PC-3 (cell line): ENCODE results near the gene DGKG. TPM values are rescaled to one million over a fixed set of nuclear protein-coding genes. Genes with fewer than 3 reads are reported as not detected.

Experiments
- ATAC-seq: fragments of 200-7000 bp; cut with Tn5 transposase; 2 replicates; pipeline ENCODE4 v1.9.1; 2020; ENCODE audit warnings: mild to moderate bottlenecking, moderate library complexity
- BruUV-seq: library from RNA; stranded (reverse); fragments of 400-500 nt; replicated peaks from 2 replicates; lab custom pipeline; 2021; lab: Mats Ljungman, UMichigan
- CTCF ChIA-PET: fragments of 300-600 bp; sonication (Branson Sonifier 250); formaldehyde crosslinking; loops from one replicate; lab custom pipeline; 2022; ENCODE audit warnings: antibody characterized with exemption; lab: Charles Lee
- POLR2A ChIA-PET: fragments of 300-600 bp; sonication (Branson Sonifier 250); formaldehyde crosslinking; loops from one replicate; lab custom pipeline; 2022; ENCODE audit warnings: antibody characterized with exemption; ENCODE audit not compliant: unreplicated experiment; lab: Charles Lee
- DNase-seq: peaks from one replicate; pipeline ENCODE4 v3.0.0-alpha.2; 2015
- H2AFZ ChIP-seq: fragments of 300-600 bp; sonication (generic); 2 replicates; pipeline ENCODE4 v1.6.0; 2016; ENCODE audit warnings: antibody characterized with exemption, low read length
- H3F3A ChIP-seq: fragments of 300-600 bp; sonication (generic); one replicate; pipeline ENCODE4 v1.6.0; 2017; ENCODE audit warnings: antibody characterized with exemption, low read length, control low read depth, mild to moderate bottlenecking; ENCODE audit not compliant: unreplicated experiment
- H3K27ac ChIP-seq: fragments of 300-600 bp; sonication (generic); 2 replicates; pipeline ENCODE4 v1.5.1; 2016; ENCODE audit warnings: mild to moderate bottlenecking, low read length
- H3K27me3 ChIP-seq: fragments of 300-600 bp; sonication (generic); 2 replicates; pipeline ENCODE4 v1.6.1; 2016; ENCODE audit warnings: low read length, mixed read lengths
- H3K36me3 ChIP-seq: fragments of 300-600 bp; sonication (generic); 2 replicates; pipeline ENCODE4 v1.6.1; 2016; ENCODE audit warnings: low read depth, mixed run types, low read length, mixed read lengths
- H3K4me1 ChIP-seq: fragments of 300-600 bp; sonication (generic); 2 replicates; pipeline ENCODE4 v1.5.1; 2016; ENCODE audit warnings: low read length; ENCODE audit not compliant: insufficient read depth
- H3K4me2 ChIP-seq: fragments of 300-600 bp; sonication (generic); 2 replicates; pipeline ENCODE4 v1.6.0; 2016; ENCODE audit warnings: low read length
- H3K4me3 ChIP-seq: fragments of 300-600 bp; sonication (generic); 2 replicates; pipeline ENCODE4 v1.5.1; 2016; ENCODE audit warnings: mild to moderate bottlenecking, low read length, mixed read lengths
- H3K79me2 ChIP-seq: fragments of 300-600 bp; sonication (generic); 2 replicates; pipeline ENCODE4 v1.6.1; 2017; ENCODE audit warnings: low read length, mixed read lengths
- H3K9ac ChIP-seq: fragments of 300-600 bp; sonication (generic); 2 replicates; pipeline ENCODE4 v1.6.0; 2016; ENCODE audit warnings: mild to moderate bottlenecking, low read length
- H3K9me2 ChIP-seq: fragments of 300-600 bp; sonication (generic); replicated peaks from 2 replicates; pipeline ENCODE4 v1.6.1; 2016; ENCODE audit warnings: mixed run types, low read length, mixed read lengths
- H3K9me3 ChIP-seq: fragments of 300-600 bp; sonication (generic); 2 replicates; pipeline ENCODE4 v1.6.1; 2016; ENCODE audit warnings: low read length, mixed read lengths
- H4K20me1 ChIP-seq: fragments of 300-600 bp; sonication (generic); 2 replicates; pipeline ENCODE4 v1.6.1; 2016; ENCODE audit warnings: low read length, mixed read lengths
- CTCF ChIP-seq: fragments of 300-600 bp; sonication (generic); conservative IDR thresholded peaks from 2 replicates; pipeline ENCODE4 v1.5.1; 2017; ENCODE audit warnings: antibody characterized with exemption, low read depth, mild to moderate bottlenecking, low read length
- EZH2 ChIP-seq: fragments of 300-600 bp; sonication (generic); IDR thresholded peaks from one replicate; pipeline ENCODE4 v1.6.1; 2017; ENCODE audit warnings: antibody characterized with exemption, mild to moderate bottlenecking, low read length; ENCODE audit not compliant: unreplicated experiment
- EZH2phosphoT487 ChIP-seq: fragments of 300-600 bp; sonication (generic); IDR thresholded peaks from 2 replicates; pipeline ENCODE4 v1.6.1; 2018; ENCODE audit warnings: mild to moderate bottlenecking, antibody characterized with exemption, low read length, borderline replicate concordance
- intact Hi-C: fragments of 100-400 bp; cut with micrococcal nuclease; formaldehyde crosslinking; loops from 2 replicates; pipeline ENCODE4 v1.9.0; 2023
- total RNA-seq: library from RNA; depleted of rRNA; stranded (reverse); fragments of >200 nt; gene quantifications from 2 replicates; pipeline ENCODE4 v1.2.3, GENCODE V29; 2014

DGKG gene
- total RNA-seq, 1 experiment from 2014 or later: 2.7 TPM

GRCh38 chr3:186385856-186386602 is 24.0 kb upstream of the DGKG start:
- Histone ChIP-seq H3K79me2 (no peaks in the 10 kb centered on the region), H3K9ac (no peak overlapping the region), H3K9me2 (0 out of 2 replicates have a peak, but pooled peaks cover 3% of the 10 kb centered on the region), H3K4me2 (no peak overlapping the region), H3K27me3 (0 out of 2 replicates have a peak, but pooled peaks cover 3% of the 10 kb centered on the region), H3K4me1 (no peaks in the 10 kb centered on the region), H3K27ac (no peak overlapping the region), H4K20me1 (no peaks in the 10 kb centered on the region), H2AFZ (no peak overlapping the region), H3F3A (no peaks in the 10 kb centered on the region), H3K9me3 (no peaks in the 10 kb centered on the region), H3K4me3 (no peak overlapping the region), H3K36me3 (no peaks in the 10 kb centered on the region)
- no peak for DNase-seq
- BruUV-seq: no TSS peak
- intact Hi-C loops: no loop called here
- POLR2A ChIA-PET: no interaction called here
- TF ChIP-seq CTCF: no peak
- TF ChIP-seq EZH2: no peak
- CTCF ChIA-PET: no interaction called here
- ATAC-seq: no peak

GRCh38 chr3:186383026-186383993 is 21.3 kb upstream of the DGKG start:
- Histone ChIP-seq H3K27me3 (0 out of 2 replicates have a peak, but pooled peaks cover 3% of the 10 kb centered on the region), H3K4me1 (no peaks in the 10 kb centered on the region), H3K9me2 (0 out of 2 replicates have a peak, but pooled peaks cover 2% of the 10 kb centered on the region), H4K20me1 (no peaks in the 10 kb centered on the region), H3K27ac (no peak overlapping the region), H3K9ac (no peak overlapping the region), H3F3A (no peaks in the 10 kb centered on the region), H3K36me3 (no peaks in the 10 kb centered on the region), H3K79me2 (no peaks in the 10 kb centered on the region), H2AFZ (no peak overlapping the region), H3K4me2 (no peak overlapping the region), H3K9me3 (no peaks in the 10 kb centered on the region), H3K4me3 (no peak overlapping the region)
- ATAC-seq (no peak), DNase-seq (no peak)
- intact Hi-C loops: loop anchor here (5.0 kb wide), 1 partner anchor 79 kb away; no protein-coding TSS in a partner anchor
- TF ChIP-seq CTCF (no peak), EZH2 (no peak), EZH2phosphoT487 (no peak)
- BruUV-seq: no TSS peak
- ChIA-PET CTCF (no interaction called here), POLR2A (no interaction called here)
